Measurements from ENCODE around the gene MDP1.

- no peak for TF ChIP-seq CTCF (IDR thresholded peaks at IDR 0.05)
- no peak for TF ChIP-seq TCF7L2 (IDR thresholded peaks at IDR 0.05; ENCODE audit: low read depth, low read length)
Observed at GRCh38 chr14:24207104-24207551, 8.7 kb downstream of the MDP1 start.

Data from Panc1 (cell line).